T-cell (primary cell): ENCODE results near the gene GALNT9. TPM values are rescaled to one million over a fixed set of nuclear protein-coding genes. Genes with fewer than 3 reads are reported as not detected.

ENCODE experiments used
- ATAC-seq, 4 experiments: fragments of 200-7000 bp in 3 of 4; fragments of 150-1000 bp in 1 of 4; cut with Tn5 transposase; replicated peaks in 1 of 4; 1 replicate in 3 of 4; 2 replicates in 1 of 4; pipeline ENCODE4 v1.10.0; 2021; ENCODE audit warnings: moderate library complexity in 3 of 4, mild to moderate bottlenecking in 2 of 4, moderate number of reproducible peaks in 1 of 4
- CTCF ChIA-PET, 2 donors: fragments of 300-600 bp; sonication (Branson Sonifier 250); formaldehyde crosslinking; loops; one replicate each; lab custom pipeline; 2022; ENCODE audit warnings: antibody characterized with exemption in 2 of 2; lab: Charles Lee
- POLR2A ChIA-PET, 2 donors: fragments of 300-600 bp; sonication (Branson Sonifier 250); formaldehyde crosslinking; loops; one replicate each; lab custom pipeline; 2022; ENCODE audit warnings: antibody characterized with exemption in 2 of 2; lab: Charles Lee
- DNase-seq, 35 experiments: peaks; one replicate each; pipeline versions ENCODE4 v3.0.0 to v3.0.0-alpha.2; 2013 to 2023
- H3K27ac ChIP-seq: one replicate; pipeline ENCODE4 v1.5.1; 2013; ENCODE audit warnings: low read length
- H3K27me3 ChIP-seq, 2 experiments: replicated peaks in 1 of 2; 1 replicate in 1 of 2; 2 replicates in 1 of 2; pipeline versions ENCODE4 v1.6.1 to v1.7.0; 2013; ENCODE audit warnings: low read length in 1 of 2, mixed read lengths in 1 of 2; ENCODE audit not compliant: control insufficient read depth in 2 of 2, insufficient read depth in 2 of 2; ENCODE audit errors: extremely low read depth in 1 of 2
- H3K36me3 ChIP-seq, 2 donors: 1 replicate in 1 of 2; 2 replicates in 1 of 2; pipeline versions ENCODE4 v1.6.1 to v1.7.0; 2013; ENCODE audit warnings: low read length in 1 of 2; ENCODE audit not compliant: control insufficient read depth in 2 of 2, insufficient read depth in 1 of 2; ENCODE audit errors: extremely low read depth in 1 of 2
- H3K4me1 ChIP-seq, 2 experiments: 1 replicate in 1 of 2; 2 replicates in 1 of 2; pipeline versions ENCODE4 v1.6.1 to v1.7.0; 2013; ENCODE audit warnings: low read length in 2 of 2, mixed read lengths in 1 of 2; ENCODE audit not compliant: insufficient read depth in 2 of 2, control insufficient read depth in 1 of 2; ENCODE audit errors: extremely low read depth in 1 of 2
- H3K4me3 ChIP-seq, 2 donors: 1 replicate in 1 of 2; 2 replicates in 1 of 2; pipeline versions ENCODE4 v1.5.1 to v1.7.0; 2013; ENCODE audit warnings: mild to moderate bottlenecking in 2 of 2, low read length in 1 of 2, moderate library complexity in 1 of 2; ENCODE audit not compliant: control insufficient read depth in 1 of 2; ENCODE audit errors: extremely low read depth in 1 of 2
- H3K9me3 ChIP-seq: 2 replicates; pipeline ENCODE4 v1.7.0; 2013
- H3K27ac Mint-ChIP-seq, 2 donors: one replicate each; pipeline ENCODE4 v1.8.0; 2020 to 2021; ENCODE audit warnings: mild to moderate bottlenecking in 2 of 2, mixed read lengths in 2 of 2
- H3K27me3 Mint-ChIP-seq, 2 donors: one replicate each; pipeline ENCODE4 v1.8.0; 2021 to 2022; ENCODE audit warnings: mixed read lengths in 2 of 2
- H3K36me3 Mint-ChIP-seq: one replicate; pipeline ENCODE4 v1.8.0; 2021; ENCODE audit warnings: mixed read lengths
- H3K4me1 Mint-ChIP-seq, 3 donors: one replicate each; pipeline ENCODE4 v1.8.0; 2020 to 2022; ENCODE audit warnings: mixed read lengths in 3 of 3, mild to moderate bottlenecking in 1 of 3
- H3K4me3 Mint-ChIP-seq, 3 donors: one replicate each; pipeline ENCODE4 v1.8.0; 2020 to 2022; ENCODE audit warnings: mild to moderate bottlenecking in 3 of 3, mixed read lengths in 3 of 3, moderate library complexity in 3 of 3
- H3K9me3 Mint-ChIP-seq, 3 donors: one replicate each; pipeline ENCODE4 v1.8.0; 2020 to 2022; ENCODE audit warnings: mixed read lengths in 3 of 3
- WGBS: methylation state at CpG from one replicate; pipeline ENCODE4 v1.1.5; 2013; ENCODE audit warnings: missing lambda C conversion rate; ENCODE audit not compliant: insufficient coverage; 5-methylcytosine and 5-hydroxymethylcytosine counted together
- total RNA-seq, 35 experiments: library from RNA in 6 of 35; stranded (reverse) in 6 of 35; fragments of 120-200 nt in 1 of 35; gene quantifications; one replicate each; pipeline versions ENCODE4 v1.2.1 to v1.2.4 and lab custom pipeline; 2013 to 2026

GALNT9 gene
- total RNA-seq, 5 donors from 2014 or later (not counting 1 experiment from before 2014, with no cell fraction given): 0.72 TPM; not detected in 4

GRCh38 chr12:132271755-132272092 lies 57.7 kb downstream of the GALNT9 start:
- POLR2A ChIA-PET: no interaction called here
- H3K4me3 Mint-ChIP-seq: no peak overlapping the region
- H3K9me3 Mint-ChIP-seq: no peaks in the 10 kb centered on the region
- Histone ChIP-seq H3K36me3 (no peaks in the 10 kb centered on the region), H3K9me3 (no peaks in the 10 kb centered on the region), H3K4me3 (no peak overlapping the region), H3K27me3 (peaks cover 0 to 38% of the 10 kb centered on the region in 2 experiments), H3K27ac (no peak overlapping the region), H3K4me1 (no peaks in the 10 kb centered on the region)
- peaks cover 15 to 21% of the 10 kb centered on the region in 2 donors for H3K27me3 Mint-ChIP-seq
- ATAC-seq: no peak
- H3K27ac Mint-ChIP-seq: no peak overlapping the region
- H3K36me3 Mint-ChIP-seq: no peaks in the 10 kb centered on the region
- peaks cover 0 to 5% (median 0%) of the 10 kb centered on the region in 3 donors for H3K4me1 Mint-ChIP-seq
- 81% methylated on average over 14 of the region's 23 CpGs for WGBS
- DNase-seq: no peak
- CTCF ChIA-PET: no interaction called here

GRCh38 chr12:132270969-132271754 lies 58.2 kb downstream of the GALNT9 start:
- POLR2A ChIA-PET: no interaction called here
- CTCF ChIA-PET: no interaction called here
- Mint-ChIP-seq H3K27me3 (peaks cover 11 to 15% of the 10 kb centered on the region in 2 donors), H3K4me3 (no peak overlapping the region), H3K9me3 (no peaks in the 10 kb centered on the region), H3K27ac (no peak overlapping the region), H3K4me1 (peaks cover 0 to 5% (median 0%) of the 10 kb centered on the region in 3 donors), H3K36me3 (no peaks in the 10 kb centered on the region)
- no peaks in the 10 kb centered on the region for H3K36me3 ChIP-seq
- WGBS: 79% methylated on average over 30 of the region's 41 CpGs
- H3K9me3 ChIP-seq: no peaks in the 10 kb centered on the region
- no peak overlapping the region for H3K4me3 ChIP-seq
- DNase-seq: no peak
- H3K27me3 ChIP-seq: peaks cover 0 to 35% of the 10 kb centered on the region in 2 experiments
- no peaks in the 10 kb centered on the region for H3K4me1 ChIP-seq
- ATAC-seq: no peak
- no peak overlapping the region for H3K27ac ChIP-seq

- H3K9me3 ChIP-seq: no peaks in the 10 kb centered on the region
- no peak overlapping the region for H3K4me3 ChIP-seq
- no peak for DNase-seq
- Mint-ChIP-seq H3K4me3 (no peak overlapping the region), H3K27ac (no peak overlapping the region), H3K36me3 (no peaks in the 10 kb centered on the region), H3K4me1 (peaks cover 0 to 5% (median 0%) of the 10 kb centered on the region in 3 donors), H3K9me3 (no peaks in the 10 kb centered on the region), H3K27me3 (peaks cover 10 to 11% of the 10 kb centered on the region in 2 donors)
- H3K27ac ChIP-seq: no peak overlapping the region
- no peak for ATAC-seq
- WGBS: 62% methylated on average over 11 of the region's 12 CpGs
- ChIA-PET CTCF (no interaction called here), POLR2A (no interaction called here)
- no peaks in the 10 kb centered on the region for H3K36me3 ChIP-seq
- H3K4me1 ChIP-seq: no peaks in the 10 kb centered on the region
- peaks cover 0 to 31% of the 10 kb centered on the region in 2 experiments for H3K27me3 ChIP-seq
Observed at GRCh38 chr12:132270516-132270915, 58.9 kb downstream of the GALNT9 start.

- Mint-ChIP-seq H3K9me3 (no peaks in the 10 kb centered on the region), H3K4me1 (no peaks in the 10 kb centered on the region), H3K27me3 (peaks cover under 1 to 4% of the 10 kb centered on the region in 2 donors), H3K27ac (no peak overlapping the region), H3K36me3 (no peaks in the 10 kb centered on the region), H3K4me3 (no peak overlapping the region)
- no peak for DNase-seq
- Histone ChIP-seq H3K27ac (no peak overlapping the region), H3K4me1 (no peaks in the 10 kb centered on the region), H3K4me3 (no peak overlapping the region), H3K36me3 (no peaks in the 10 kb centered on the region), H3K27me3 (peaks cover 0 to 27% of the 10 kb centered on the region in 2 experiments), H3K9me3 (no peaks in the 10 kb centered on the region)
- WGBS: 88% methylated on average over 34 of the region's 44 CpGs
- ChIA-PET POLR2A (no interaction called here), CTCF (no interaction called here)
- no peak for ATAC-seq
Observed at GRCh38 chr12:132269271-132269968, 60.0 kb downstream of the GALNT9 start.

- no peak overlapping the region for H3K4me3 Mint-ChIP-seq
- no peak overlapping the region for H3K27ac ChIP-seq
- H3K4me1 ChIP-seq: no peaks in the 10 kb centered on the region
- H3K36me3 ChIP-seq: no peaks in the 10 kb centered on the region
- no peaks in the 10 kb centered on the region for H3K9me3 Mint-ChIP-seq
- peaks cover 0 to 4% of the 10 kb centered on the region in 2 donors for H3K27me3 Mint-ChIP-seq
- no peak overlapping the region for H3K4me3 ChIP-seq
- 85% methylated on average over 26 of the region's 26 CpGs for WGBS
- no peak for ATAC-seq
- no peaks in the 10 kb centered on the region for H3K9me3 ChIP-seq
- no peak for DNase-seq
- no peak overlapping the region for H3K27ac Mint-ChIP-seq
- ChIA-PET POLR2A (no interaction called here), CTCF (no interaction called here)
- H3K4me1 Mint-ChIP-seq: no peaks in the 10 kb centered on the region
- H3K27me3 ChIP-seq: peaks cover 0 to 22% of the 10 kb centered on the region in 2 experiments
- no peaks in the 10 kb centered on the region for H3K36me3 Mint-ChIP-seq
Observed at GRCh38 chr12:132268674-132269073, 60.7 kb downstream of the GALNT9 start.

- Mint-ChIP-seq H3K4me3 (no peak overlapping the region), H3K27me3 (peaks cover 0 to 8% of the 10 kb centered on the region in 2 donors), H3K9me3 (no peaks in the 10 kb centered on the region), H3K36me3 (no peaks in the 10 kb centered on the region), H3K4me1 (no peaks in the 10 kb centered on the region), H3K27ac (no peak overlapping the region)
- H3K27me3 ChIP-seq: peaks cover 0 to 20% of the 10 kb centered on the region in 2 experiments
- H3K36me3 ChIP-seq: no peaks in the 10 kb centered on the region
- CTCF ChIA-PET: no interaction called here
- no peak overlapping the region for H3K4me3 ChIP-seq
- ATAC-seq (no peak), DNase-seq (no peak)
- no peaks in the 10 kb centered on the region for H3K9me3 ChIP-seq
- POLR2A ChIA-PET: no interaction called here
- no peaks in the 10 kb centered on the region for H3K4me1 ChIP-seq
- H3K27ac ChIP-seq: no peak overlapping the region
- WGBS: 97% methylated on average over 10 of the region's 10 CpGs
Observed at GRCh38 chr12:132267873-132268272, 61.5 kb downstream of the GALNT9 start.
